Vagina (tissue), 1 donor: ENCODE data around the gene KCTD17. TPM values are rescaled to one million over a fixed set of nuclear protein-coding genes. Genes with fewer than 3 reads are reported as not detected.

Experiments
- small RNA-seq: library from RNA; depleted of rRNA; stranded (forward); fragments of <200 nt; gene quantifications from one replicate; pipeline ENCODE3, GENCODE V24; 2016
- total RNA-seq: library from RNA; depleted of rRNA; stranded (reverse); fragments of >200 nt; gene quantifications from one replicate; pipeline ENCODE4 v1.2.3, GENCODE V29; 2016

Gene KCTD17
- total RNA-seq, 1 donor from 2014 or later = 27.5 TPM

Small RNAs within 50 kb of the gene (small RNA-seq; reads per million reads assigned to genes)
- gene RF00019 = not detected

Other genes with a start within 250 kb of the KCTD17 start
- not detected for gene PVALB, start 234.7 kb upstream of the KCTD17 start, total RNA-seq
- gene NCF4, start 190.7 kb upstream of the KCTD17 start, total RNA-seq = 37.6 TPM
- gene CSF2RB, start 138.1 kb upstream of the KCTD17 start, total RNA-seq = 4.2 TPM
- 50.8 TPM for gene TST, start 32.3 kb upstream of the KCTD17 start, total RNA-seq
- gene MPST, start 32.0 kb upstream of the KCTD17 start, total RNA-seq = 126 TPM
- gene TMPRSS6, start 58.0 kb downstream of the KCTD17 start, total RNA-seq = not detected
- 3.7 TPM for gene IL2RB, start 98.2 kb downstream of the KCTD17 start, total RNA-seq
- gene C1QTNF6, start 136.5 kb downstream of the KCTD17 start, total RNA-seq = 4.9 TPM
- not detected for gene SSTR3, start 160.7 kb downstream of the KCTD17 start, total RNA-seq
- gene RAC2, start 192.5 kb downstream of the KCTD17 start, total RNA-seq = 15.7 TPM
- 16.2 TPM for gene CYTH4, start 230.8 kb downstream of the KCTD17 start, total RNA-seq